Chondrocyte (in vitro differentiated cells): Measurements from ENCODE around the gene FAM181A. TPM values are rescaled to one million over a fixed set of nuclear protein-coding genes. Genes with fewer than 3 reads are reported as not detected.

Experiments used
- DNase-seq: peaks from one replicate; pipeline ENCODE4 v3.0.0; 2021; ENCODE audit warnings: mixed read lengths, low spot score
- H3K27ac Mint-ChIP-seq: one replicate; pipeline ENCODE4 v1.8.0; 2021; ENCODE audit warnings: mild to moderate bottlenecking, moderate library complexity, mixed read lengths; ENCODE audit not compliant: unreplicated experiment
- H3K27me3 Mint-ChIP-seq: 2 replicates; pipeline ENCODE4 v1.8.0; 2021; ENCODE audit warnings: low read depth, mixed read lengths
- H3K36me3 Mint-ChIP-seq: 2 replicates; pipeline ENCODE4 v1.8.0; 2021; ENCODE audit warnings: low read depth, mixed read lengths
- H3K4me1 Mint-ChIP-seq: 2 replicates; pipeline ENCODE4 v1.8.0; 2021; ENCODE audit warnings: low read depth, mild to moderate bottlenecking, mixed read lengths
- H3K4me3 Mint-ChIP-seq: one replicate; pipeline ENCODE4 v1.8.0; 2021; ENCODE audit warnings: mild to moderate bottlenecking, moderate library complexity, mixed read lengths; ENCODE audit not compliant: unreplicated experiment
- H3K9me3 Mint-ChIP-seq: 2 replicates; pipeline ENCODE4 v1.8.0; 2021; ENCODE audit warnings: low read depth, mixed read lengths
- total RNA-seq: library from RNA; stranded (reverse); gene quantifications from 3 replicates; pipeline ENCODE4 v1.2.1, GENCODE V29; 2021
- TF ChIP-seq, protein P1 (sequence below): fragments of 200-600 bp; sonication (generic); IDR thresholded peaks from 2 replicates; pipeline ENCODE4 v1.5.0; 2021; ENCODE audit warnings: antibody characterized with exemption, mild to moderate bottlenecking, moderate library complexity

FAM181A gene
- total RNA-seq, 1 donor from 2014 or later, result not detected

DNA sequence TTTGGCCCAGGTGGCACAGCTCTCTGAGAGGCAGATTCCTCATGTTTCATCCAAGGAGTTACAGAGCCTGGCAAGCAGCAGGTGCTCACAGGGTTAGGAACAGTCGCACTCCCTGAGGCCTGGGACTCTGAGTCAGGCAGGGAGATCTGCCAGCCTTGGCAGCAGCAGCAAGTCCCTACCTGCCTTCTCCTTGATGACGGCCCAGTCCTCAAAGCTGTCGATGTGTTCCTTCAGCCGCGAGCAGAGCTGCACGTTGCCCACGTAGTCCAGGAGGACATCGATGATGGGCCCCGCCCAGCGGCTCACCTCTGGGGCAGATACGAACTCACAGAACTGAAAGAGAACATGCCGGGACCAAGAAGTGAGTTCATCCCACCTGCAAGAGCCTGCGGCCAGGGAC lies 10.4 kb downstream of the FAM181A start:
- Mint-ChIP-seq H3K4me1 (peaks cover 21% of the 10 kb centered on the region), H3K27me3 (peaks cover 32% of the 10 kb centered on the region), H3K4me3 (no peak overlapping the region)

DNA sequence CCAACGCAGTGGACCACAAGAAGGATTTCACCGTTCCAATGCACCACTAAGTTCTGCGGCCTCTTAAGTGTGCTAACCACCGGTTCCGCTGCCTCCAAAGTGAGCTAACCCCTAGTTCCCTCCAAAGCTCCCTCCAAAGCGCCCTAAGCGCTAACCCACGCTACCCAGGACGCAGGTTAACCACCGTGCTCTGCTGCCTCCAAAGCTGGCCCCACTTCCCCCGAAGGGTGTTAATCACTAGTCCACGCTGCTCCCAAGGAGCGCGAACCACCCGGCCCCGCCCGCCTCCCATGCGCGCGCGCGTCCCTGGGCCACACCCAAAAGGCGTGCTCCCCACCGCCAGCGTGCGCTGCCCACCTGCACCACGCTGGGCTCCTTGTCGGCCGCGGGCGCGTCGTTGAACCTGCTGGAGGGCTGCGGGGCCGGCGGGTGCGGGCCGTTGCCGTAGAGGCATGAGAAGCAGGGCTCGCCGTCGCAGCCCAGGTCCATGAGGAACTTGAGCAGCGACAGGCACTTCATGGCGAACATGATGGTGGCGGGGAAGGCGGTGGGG lies 11.7 kb downstream of the FAM181A start:
- Mint-ChIP-seq H3K27ac (no peak overlapping the region), H3K9me3 (no peaks in the 10 kb centered on the region), H3K27me3 (peaks cover 32% of the 10 kb centered on the region), H3K4me3 (peak overlapping the region; percentile 49), H3K36me3 (no peaks in the 10 kb centered on the region), H3K4me1 (peaks cover 26% of the 10 kb centered on the region)
- no peak for DNase-seq
- TF ChIP-seq, protein P1, sequence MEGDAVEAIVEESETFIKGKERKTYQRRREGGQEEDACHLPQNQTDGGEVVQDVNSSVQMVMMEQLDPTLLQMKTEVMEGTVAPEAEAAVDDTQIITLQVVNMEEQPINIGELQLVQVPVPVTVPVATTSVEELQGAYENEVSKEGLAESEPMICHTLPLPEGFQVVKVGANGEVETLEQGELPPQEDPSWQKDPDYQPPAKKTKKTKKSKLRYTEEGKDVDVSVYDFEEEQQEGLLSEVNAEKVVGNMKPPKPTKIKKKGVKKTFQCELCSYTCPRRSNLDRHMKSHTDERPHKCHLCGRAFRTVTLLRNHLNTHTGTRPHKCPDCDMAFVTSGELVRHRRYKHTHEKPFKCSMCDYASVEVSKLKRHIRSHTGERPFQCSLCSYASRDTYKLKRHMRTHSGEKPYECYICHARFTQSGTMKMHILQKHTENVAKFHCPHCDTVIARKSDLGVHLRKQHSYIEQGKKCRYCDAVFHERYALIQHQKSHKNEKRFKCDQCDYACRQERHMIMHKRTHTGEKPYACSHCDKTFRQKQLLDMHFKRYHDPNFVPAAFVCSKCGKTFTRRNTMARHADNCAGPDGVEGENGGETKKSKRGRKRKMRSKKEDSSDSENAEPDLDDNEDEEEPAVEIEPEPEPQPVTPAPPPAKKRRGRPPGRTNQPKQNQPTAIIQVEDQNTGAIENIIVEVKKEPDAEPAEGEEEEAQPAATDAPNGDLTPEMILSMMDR, result no peak

More for the DNA sequence above, 10.4 kb downstream of the FAM181A start:
- H3K9me3 Mint-ChIP-seq, result no peaks in the 10 kb centered on the region
- H3K27ac Mint-ChIP-seq, result no peak overlapping the region
- TF ChIP-seq, protein P1, result no peak
- no peaks in the 10 kb centered on the region for H3K36me3 Mint-ChIP-seq
- no peak for DNase-seq

DNA sequence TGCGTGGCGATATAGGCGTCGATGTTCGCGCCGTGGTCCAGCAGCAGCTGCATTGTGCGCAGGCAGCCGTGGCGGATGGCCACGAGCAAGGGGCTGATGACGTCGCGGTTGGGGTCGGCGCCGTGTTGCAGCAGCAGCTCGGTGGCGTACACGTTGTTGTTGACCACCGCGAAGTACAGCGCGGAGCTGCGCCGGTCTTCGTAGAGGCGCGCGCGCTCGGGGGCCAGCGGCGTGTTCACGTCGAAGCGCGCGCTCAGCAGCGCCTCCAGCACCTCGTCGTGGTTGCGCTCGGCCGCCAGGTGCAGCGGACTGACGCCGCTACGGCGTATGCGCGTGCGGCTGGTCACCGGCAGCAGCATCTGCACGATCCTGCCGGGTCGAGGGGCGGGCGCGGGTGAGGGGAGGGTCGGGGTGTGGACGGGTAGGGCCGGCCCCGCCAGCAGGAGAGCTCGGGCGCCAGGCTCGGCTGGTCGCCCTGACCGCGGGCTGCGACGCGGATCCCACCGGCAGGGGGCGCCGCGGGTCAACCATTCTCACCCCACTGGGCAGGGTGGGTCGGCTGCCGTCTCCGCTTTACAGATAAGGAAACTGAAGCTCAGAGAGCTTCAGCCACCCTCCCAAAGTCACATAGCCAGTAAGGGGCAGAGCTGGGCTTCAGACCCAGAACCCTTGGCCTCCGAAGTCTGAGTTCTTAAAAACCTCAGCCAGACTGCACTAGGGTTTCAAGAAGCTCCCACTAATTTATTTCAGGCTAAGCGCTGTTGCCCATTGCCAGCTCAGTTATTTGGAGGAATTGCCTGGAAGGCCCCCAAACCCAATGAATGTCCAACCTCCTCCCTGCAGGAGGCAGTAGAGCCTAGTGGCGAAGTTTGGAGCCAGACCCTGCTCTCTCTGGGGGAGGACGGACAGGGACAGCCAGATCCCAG lies 12.4 kb downstream of the FAM181A start:
- H3K4me3 Mint-ChIP-seq, result peak overlapping the region; percentile 49
- H3K27ac Mint-ChIP-seq, result no peak overlapping the region

DNA sequence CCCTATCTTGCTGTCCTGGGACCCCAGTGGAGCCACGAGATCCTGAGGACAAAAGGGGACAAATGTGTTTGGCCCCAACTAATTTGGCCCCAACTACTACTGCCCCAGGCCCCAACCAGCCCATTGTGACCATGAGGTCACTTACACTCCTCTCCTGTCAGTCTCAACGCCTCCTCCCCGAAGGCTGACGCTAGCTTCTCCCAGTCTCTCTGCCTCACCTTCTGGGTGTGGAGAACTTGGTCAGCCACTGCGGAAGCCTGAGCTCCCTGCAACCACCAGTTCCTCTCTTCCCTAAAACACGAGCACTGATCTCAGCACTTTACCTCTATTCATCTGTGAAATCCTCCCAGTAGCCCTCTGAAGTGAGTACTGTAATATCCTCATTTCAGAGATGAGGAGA lies 13.3 kb downstream of the FAM181A start:
- Mint-ChIP-seq H3K27me3 (peaks cover 25% of the 10 kb centered on the region), H3K27ac (peak overlapping the region; percentile 99), H3K4me3 (no peak overlapping the region), H3K36me3 (no peaks in the 10 kb centered on the region), H3K4me1 (peaks cover 33% of the 10 kb centered on the region), H3K9me3 (no peaks in the 10 kb centered on the region)
- TF ChIP-seq, protein P1, result no peak
- no peak for DNase-seq

More for the DNA sequence above, 12.4 kb downstream of the FAM181A start:
- TF ChIP-seq, protein P1, result peak; percentile 99
- no peaks in the 10 kb centered on the region for H3K36me3 Mint-ChIP-seq
- peaks cover 31% of the 10 kb centered on the region for H3K27me3 Mint-ChIP-seq
- H3K4me1 Mint-ChIP-seq, result peaks cover 30% of the 10 kb centered on the region
- DNase-seq, result no peak
- no peaks in the 10 kb centered on the region for H3K9me3 Mint-ChIP-seq

DNA sequence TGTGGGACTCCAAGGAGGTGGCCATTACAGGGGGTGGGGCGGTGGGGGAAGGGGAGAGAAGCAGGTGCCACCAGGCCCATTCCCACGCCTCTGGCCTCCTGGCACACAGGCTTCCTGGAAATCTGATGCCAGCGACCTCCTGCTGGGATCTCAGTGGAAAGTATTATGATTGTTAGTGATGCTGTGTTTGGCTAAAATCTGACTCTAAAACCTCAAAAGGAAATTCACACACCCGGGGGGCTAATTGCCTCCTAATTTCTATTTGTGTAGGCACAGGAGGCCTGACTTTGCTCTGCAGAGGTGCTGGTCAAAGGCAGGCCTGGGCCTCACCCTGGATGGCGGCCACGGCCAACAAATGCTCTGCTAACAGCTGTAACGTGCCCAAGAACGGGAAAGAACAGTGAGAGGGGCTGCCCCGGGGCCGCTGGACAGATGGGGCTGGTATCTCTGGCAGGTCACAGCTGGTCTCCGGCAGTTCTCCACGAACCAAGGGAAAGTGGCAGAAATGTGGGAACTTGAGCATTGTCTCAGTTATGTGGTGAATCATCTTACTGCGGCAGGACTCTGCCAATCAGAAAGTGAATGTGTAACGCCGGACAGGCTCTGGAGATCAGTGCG lies 14.3 kb downstream of the FAM181A start:
- H3K9me3 Mint-ChIP-seq, result no peaks in the 10 kb centered on the region
- H3K36me3 Mint-ChIP-seq, result no peaks in the 10 kb centered on the region
- H3K4me1 Mint-ChIP-seq, result peaks cover 41% of the 10 kb centered on the region
- peak overlapping the region; percentile 39 for H3K4me3 Mint-ChIP-seq
- TF ChIP-seq, protein P1, result no peak
- H3K27me3 Mint-ChIP-seq, result peaks cover 19% of the 10 kb centered on the region
- peak overlapping the region; percentile 99 for H3K27ac Mint-ChIP-seq
- no peak for DNase-seq
